H4 (cell line): ENCODE data around the gene SPATC1L. TPM values are rescaled to one million over a fixed set of nuclear protein-coding genes. Genes with fewer than 3 reads are reported as not detected.
"Not testable (repeated sequence)": the region's sequence is repeated elsewhere in the genome, so short reads cannot be mapped to it uniquely, and the experiment has no call there.

Experiments
- DNase-seq: peaks from one replicate; pipeline ENCODE4 v3.0.0-alpha.2; 2015; ENCODE audit warnings: low spot score
- total RNA-seq: library from RNA; depleted of rRNA; stranded (reverse); fragments of >200 nt; shearing (Covaris generic); gene quantifications from 2 replicates; pipeline ENCODE4 v1.2.3, GENCODE V29; 2014

Gene SPATC1L
- total RNA-seq, 1 experiment from 2014 or later, result 2.7 TPM

- no peak for DNase-seq
Measured at GRCh38 chr21:46184625-46185555, 631 bp upstream of the SPATC1L start.

GRCh38 chr21:46183337-46183909 is 836 bp downstream of the SPATC1L start:
- DNase-seq, result not testable (repeated sequence)

GRCh38 chr21:46182548-46183336 is 1.5 kb downstream of the SPATC1L start:
- DNase-seq, result no peak

- no peak for DNase-seq
Measured at GRCh38 chr21:46181953-46182547, 2.2 kb downstream of the SPATC1L start.

GRCh38 chr21:46181436-46181835 is 2.8 kb downstream of the SPATC1L start:
- DNase-seq, result no peak

- DNase-seq, result no peak
Measured at GRCh38 chr21:46180778-46181391, 3.4 kb downstream of the SPATC1L start.

GRCh38 chr21:46180079-46180722 is 4.1 kb downstream of the SPATC1L start:
- no peak for DNase-seq

- DNase-seq, result no peak
Measured at GRCh38 chr21:46179708-46180078, 4.6 kb downstream of the SPATC1L start.

- no peak for DNase-seq
Measured at GRCh38 chr21:46178961-46179360, 5.3 kb downstream of the SPATC1L start.

- not testable (repeated sequence) for DNase-seq
Measured at GRCh38 chr21:46176443-46177129, 7.7 kb downstream of the SPATC1L start.

GRCh38 chr21:46173573-46173972 is 10.7 kb downstream of the SPATC1L start:
- no peak for DNase-seq

- DNase-seq, result no peak
Measured at GRCh38 chr21:46172863-46173528, 11.3 kb downstream of the SPATC1L start.

- DNase-seq, result no peak
Measured at GRCh38 chr21:46171996-46172862, 12.0 kb downstream of the SPATC1L start.

GRCh38 chr21:46171585-46171984 is 12.7 kb downstream of the SPATC1L start:
- no peak for DNase-seq

- not testable (repeated sequence) for DNase-seq
Measured at GRCh38 chr21:46170436-46171193, 13.6 kb downstream of the SPATC1L start.

GRCh38 chr21:46168659-46169386 is 15.4 kb downstream of the SPATC1L start:
- DNase-seq, result no peak

GRCh38 chr21:46168238-46168637 is 16.0 kb downstream of the SPATC1L start:
- DNase-seq, result no peak
